DOHH2 (cell line): ENCODE measurements around the gene PEF1.

Source experiments
- CTCF ChIP-seq: fragments of 200-600 bp; sonication (generic); IDR thresholded peaks from one replicate; pipeline ENCODE4 v1.5.1; 2014; ENCODE audit warnings: antibody characterized with exemption, mild to moderate bottlenecking, low read depth, low read length; ENCODE audit not compliant: poor library complexity, severe bottlenecking
- EZH2phosphoT487 ChIP-seq: fragments of 200-600 bp; sonication (generic); IDR thresholded peaks from 2 replicates; pipeline ENCODE4 v1.6.1; 2017; ENCODE audit warnings: borderline replicate concordance, mild to moderate bottlenecking, antibody characterized with exemption, low read length, moderate library complexity, mixed read lengths

GRCh38 chr1:31624309-31624708, 20.4 kb downstream of the PEF1 start:
- no peak for TF ChIP-seq CTCF
- no peak for TF ChIP-seq EZH2phosphoT487
